Hippocampal formation (tissue), 2 donors: ENCODE data around the gene CHCT1.
"Not testable (repeated sequence)": the region's sequence is repeated elsewhere in the genome, so short reads cannot be mapped to it uniquely, and the experiment has no call there.

Experiments used
- DNase-seq, 2 donors: peaks; one replicate each; lab custom pipeline; 2025; lab: John Stamatoyannopoulos, UW

CHCT1 gene

GRCh38 chr17:60422162-60422665 lies at the start of gene CHCT1:
Gene CHCT1, plus strand, starts transcription at chr17:60422489. Its CDS starts 104 bp downstream, at chr17:60422593.
- DNase-seq = no peak

DNA sequence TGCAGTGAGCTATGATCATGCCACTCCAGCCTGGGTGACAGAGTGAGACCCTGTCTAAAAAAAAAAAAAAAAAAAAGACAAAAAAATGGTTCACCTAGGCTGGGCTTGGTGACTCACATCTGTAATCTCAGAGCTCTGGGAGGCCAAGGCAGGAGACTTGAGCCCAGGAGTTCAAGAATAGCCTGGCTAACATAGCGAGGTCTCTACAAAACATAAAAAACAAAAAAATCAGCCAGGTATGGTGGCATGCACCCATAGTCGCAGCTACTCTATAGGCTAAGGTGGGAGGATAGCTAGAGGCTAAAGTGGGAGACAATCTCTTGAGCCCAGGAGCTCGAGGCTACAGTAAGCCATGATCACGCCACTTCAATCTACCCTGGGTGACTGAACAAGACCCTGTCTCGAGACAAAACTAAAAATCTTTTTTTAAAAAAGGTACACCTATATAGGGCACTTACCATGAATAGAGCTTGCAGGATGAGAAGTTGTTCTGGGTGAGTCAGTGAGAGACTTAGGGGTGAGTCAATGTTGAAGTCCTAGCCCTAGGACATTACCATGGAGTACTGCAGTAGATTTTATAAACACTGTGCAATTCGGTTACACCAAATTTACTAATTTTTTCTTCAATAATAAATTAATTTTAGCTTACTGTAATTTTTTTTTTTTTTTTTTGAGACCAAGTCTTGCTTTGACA lies 49.4 kb upstream of the CHCT1 start:
- no peak for DNase-seq

- not testable (repeated sequence) for DNase-seq
Observed at GRCh38 chr17:60378187-60378586, 44.1 kb upstream of the CHCT1 start.

DNA sequence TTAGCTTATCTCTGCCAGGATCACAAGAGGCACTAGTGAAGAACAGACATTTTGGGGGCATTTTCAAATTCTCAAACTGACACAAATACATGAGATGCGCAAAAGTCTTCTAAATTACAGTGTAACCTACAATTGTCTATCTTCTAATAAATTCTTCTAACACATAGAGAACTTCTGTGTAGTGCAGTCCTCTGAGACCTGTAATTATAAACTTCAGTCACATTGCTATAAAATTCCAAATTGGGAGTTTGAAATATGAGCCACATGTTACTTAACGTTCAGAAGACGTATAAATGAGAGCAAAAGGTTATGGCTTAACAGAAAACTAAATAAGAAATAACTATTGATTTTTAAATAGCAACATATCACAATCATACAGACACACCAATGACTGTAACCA lies 42.8 kb upstream of the CHCT1 start:
- DNase-seq = not testable (repeated sequence)

DNA sequence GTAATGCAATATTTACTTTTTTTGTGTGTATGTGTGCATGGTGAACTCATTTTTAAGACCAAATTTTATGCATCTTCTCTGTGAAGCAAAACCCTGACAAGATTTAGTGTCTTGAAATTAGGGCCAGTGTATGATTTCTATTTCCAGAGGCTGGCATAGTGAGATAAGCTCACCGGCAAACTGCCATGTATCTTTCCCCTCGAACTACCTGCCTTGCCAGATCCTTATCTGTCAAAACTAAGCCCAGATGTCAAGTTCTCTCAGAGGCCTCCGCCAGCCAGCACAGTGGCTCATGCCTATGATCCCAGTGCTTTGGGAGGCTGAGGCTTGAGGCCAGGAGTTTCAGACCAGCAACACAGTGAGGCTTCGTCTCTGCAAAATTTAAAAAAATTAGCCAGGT lies 40.3 kb upstream of the CHCT1 start:
- DNase-seq = no peak

- no peak for DNase-seq
Observed at GRCh38 chr17:60383379-60383778, 38.9 kb upstream of the CHCT1 start.

GRCh38 chr17:60384921-60385320 lies 37.4 kb upstream of the CHCT1 start:
- not testable (repeated sequence) for DNase-seq

DNA sequence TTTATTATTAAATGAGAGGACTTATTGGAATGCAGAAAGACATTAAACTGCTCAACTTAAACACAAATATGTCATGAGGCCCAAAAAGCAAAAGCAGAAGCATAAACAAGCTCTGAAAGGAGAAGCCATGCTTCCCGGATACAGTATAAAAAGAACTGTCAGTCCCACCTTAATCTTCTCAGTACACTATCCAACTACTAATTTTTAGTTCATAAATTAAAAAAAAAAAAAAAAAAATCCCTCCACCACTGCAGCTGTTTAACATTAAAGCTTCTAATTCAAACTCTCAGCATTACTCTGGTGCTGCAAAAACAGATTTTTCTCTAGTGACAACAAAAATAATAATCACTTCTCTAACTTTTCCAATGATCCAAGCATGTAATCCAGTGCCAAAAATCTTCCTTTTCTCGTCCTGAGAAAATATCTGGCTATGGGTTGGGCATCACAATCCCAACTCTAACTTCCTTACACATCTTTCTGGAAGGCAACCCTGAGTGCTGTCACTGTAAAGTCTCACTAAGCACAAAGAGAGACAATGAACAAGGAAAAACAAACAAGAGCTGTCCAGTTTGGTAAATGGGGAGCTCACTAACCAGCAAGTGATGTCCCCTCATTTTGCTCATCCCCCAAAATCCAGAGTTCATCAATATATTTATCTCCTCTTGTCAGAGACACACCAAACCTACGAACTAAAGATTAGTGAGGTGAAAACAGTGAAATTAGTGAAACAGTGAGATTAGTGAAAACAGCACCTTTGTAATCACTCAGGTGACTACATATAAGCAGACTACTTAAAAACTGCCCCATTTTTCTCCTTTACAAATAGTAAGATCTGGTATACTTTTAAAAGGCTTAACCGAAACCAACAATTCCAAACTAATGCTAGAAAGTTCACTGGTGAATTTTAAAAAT lies 35.9 kb upstream of the CHCT1 start:
- peak in 1 of 2 donors; percentile 24 for DNase-seq

- no peak for DNase-seq
Observed at GRCh38 chr17:60387666-60388065, 34.6 kb upstream of the CHCT1 start.

- no peak for DNase-seq
Observed at GRCh38 chr17:60388742-60389141, 33.5 kb upstream of the CHCT1 start.

GRCh38 chr17:60390186-60390585 lies 32.1 kb upstream of the CHCT1 start:
- no peak for DNase-seq

GRCh38 chr17:60390925-60391470 lies 31.3 kb upstream of the CHCT1 start:
- peak; percentile 31 to 33 for DNase-seq

DNA sequence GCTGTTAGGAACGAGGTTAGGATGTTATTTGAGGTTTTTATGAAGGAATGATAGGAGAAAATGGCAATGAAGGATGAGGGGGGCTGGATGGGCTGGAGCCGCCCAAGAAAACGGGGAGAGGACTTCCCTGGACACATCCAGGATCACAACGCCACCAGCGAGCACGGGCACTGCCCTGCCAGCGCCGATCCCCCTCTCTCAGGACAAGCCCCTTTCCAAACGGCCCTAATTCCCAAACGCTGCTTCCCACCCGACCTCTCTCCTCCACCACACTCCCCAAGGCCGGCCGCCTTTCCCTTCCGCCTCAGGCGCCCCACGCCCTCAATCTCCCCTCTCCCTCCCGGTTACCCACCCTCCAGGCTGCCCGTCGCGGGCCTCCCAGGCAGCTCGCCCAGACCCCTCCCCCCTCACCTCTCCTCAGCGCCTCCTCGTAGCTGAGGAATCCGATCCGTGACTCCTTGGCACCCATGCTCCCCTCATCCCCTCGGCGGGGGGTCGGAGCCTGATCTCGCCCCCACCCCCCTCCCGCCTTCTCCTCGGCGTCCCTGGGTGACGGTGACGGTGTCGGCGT lies 30.7 kb upstream of the CHCT1 start:
- no peak for DNase-seq

- peak; percentile 93 to 98 for DNase-seq
Observed at GRCh38 chr17:60392042-60392844, 30.0 kb upstream of the CHCT1 start, which contains the start of gene USP32. Gene USP32, minus strand, starts transcription at chr17:60392133. Its CDS starts 194 bp downstream, at chr17:60391939.

- DNase-seq = no peak
Observed at GRCh38 chr17:60392845-60393702, 29.2 kb upstream of the CHCT1 start.

DNA sequence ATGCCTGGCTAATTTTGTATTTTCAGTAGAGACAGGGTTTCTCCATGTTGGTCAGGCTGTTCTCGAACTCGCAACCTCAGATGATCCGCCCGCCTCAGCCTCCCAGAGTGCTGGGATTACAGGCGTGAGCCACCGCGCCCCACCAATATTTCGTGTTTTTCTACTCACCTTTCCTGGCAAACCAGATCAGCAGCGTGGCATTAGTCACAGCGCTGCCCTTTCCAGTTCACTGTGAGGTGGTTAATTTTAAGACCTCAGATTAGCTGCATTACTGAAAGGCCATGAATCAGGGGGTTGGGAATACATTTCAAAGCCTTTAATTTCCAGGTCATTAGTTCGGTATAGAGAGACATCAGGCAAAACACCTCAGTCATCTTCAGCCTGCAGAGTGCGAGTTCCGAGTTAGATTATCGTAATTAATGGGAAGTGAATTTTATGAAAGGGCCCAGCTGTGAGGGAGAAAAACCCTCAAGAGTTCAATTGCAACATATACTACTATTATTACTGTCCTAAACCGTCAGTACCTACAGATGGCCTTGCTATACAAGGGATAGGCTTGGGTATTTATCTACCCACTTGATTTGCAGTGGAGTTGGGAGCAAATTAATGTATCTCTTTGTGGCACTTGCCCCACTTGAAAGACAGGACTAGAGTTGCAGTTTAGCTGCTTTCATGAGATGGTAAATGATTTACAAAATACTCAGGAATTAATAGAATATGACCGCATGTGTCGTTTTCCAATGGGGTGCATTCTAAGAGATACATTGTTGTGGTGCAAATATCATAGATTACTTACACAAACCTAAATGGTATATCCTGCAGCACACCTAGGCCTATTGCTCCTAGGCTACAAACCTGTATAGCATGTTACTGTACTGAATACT lies 28.2 kb upstream of the CHCT1 start:
- no peak for DNase-seq

DNA sequence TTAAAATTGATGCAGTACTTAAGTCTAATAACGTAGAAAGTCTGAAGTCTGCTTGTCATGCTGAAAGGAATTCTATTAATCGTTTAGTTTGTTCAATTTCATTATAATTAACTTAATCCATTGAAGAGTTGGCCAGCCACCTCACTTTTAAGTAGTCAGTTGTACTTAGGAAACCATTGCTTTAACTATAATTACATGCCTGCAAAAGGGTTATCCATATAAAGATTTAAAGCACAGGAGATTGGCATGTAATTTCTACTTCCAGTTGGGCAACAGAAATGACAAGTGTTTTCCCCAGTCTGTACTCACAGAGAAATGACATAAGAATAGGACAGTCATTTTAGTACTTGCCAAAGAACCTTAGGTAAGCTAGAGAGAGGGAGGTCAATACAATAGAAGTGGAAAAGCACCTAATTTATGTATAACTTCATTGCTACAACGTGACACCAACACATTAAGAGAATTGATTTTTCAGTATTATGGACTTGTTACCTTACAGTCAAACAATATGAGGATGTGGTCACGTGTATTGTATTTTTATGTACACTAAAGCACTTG lies 26.7 kb upstream of the CHCT1 start:
- DNase-seq = no peak

GRCh38 chr17:60396412-60396811 lies 25.9 kb upstream of the CHCT1 start:
- DNase-seq = no peak
